Urothelium cell line (cell line): ENCODE results near the gene DROSHA.
"Not testable (repeated sequence)": the region's sequence is repeated elsewhere in the genome, so short reads cannot be mapped to it uniquely, and the experiment has no call there.

Experiments used
- DNase-seq: peaks from one replicate; pipeline ENCODE4 v3.0.0; 2011; ENCODE audit warnings: low spot score, mixed read lengths
- FAIRE-seq: peaks from 2 replicates; lab custom pipeline; 2011; peaks lifted over from hg19 to GRCh38; lab: Jason Lieb, UNC

DROSHA gene

DNA sequence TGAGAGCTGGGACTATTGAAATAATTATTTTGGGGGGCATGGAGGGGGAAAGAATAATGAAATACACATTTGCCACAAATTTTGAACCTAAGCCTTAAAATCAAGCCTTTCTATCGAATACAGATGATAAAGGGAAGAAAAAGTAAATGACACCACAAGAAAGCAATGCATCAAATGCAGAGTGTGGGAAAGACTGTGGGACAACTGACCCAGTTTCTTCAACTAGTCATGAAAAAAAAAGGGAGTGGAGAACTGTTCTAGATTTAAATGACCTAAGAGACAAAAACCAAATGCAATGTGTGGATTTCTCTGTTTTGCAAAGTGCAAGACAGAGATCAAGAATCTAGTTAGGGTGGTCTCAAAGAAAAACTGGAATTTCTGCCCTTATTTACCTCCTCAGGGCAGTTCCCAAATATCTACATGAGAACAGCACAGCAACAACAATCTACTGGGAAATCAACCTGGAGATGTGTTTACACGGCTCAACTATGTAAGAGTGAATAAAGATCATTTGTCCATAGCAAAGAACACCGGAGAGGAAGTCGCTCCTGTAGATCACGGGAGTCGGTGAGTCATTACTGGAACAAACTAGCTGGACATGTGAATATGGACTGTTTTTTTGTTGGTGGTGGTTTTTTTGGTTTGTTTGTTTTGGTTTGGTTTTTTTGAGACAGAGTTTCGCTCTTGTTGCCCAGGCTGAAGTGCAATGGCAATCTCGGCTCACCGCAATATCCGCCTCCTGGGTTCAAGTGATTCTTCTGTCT lies 145.9 kb downstream of the DROSHA start:
- DNase-seq (peak; percentile 73), FAIRE-seq (no peak)

DNA sequence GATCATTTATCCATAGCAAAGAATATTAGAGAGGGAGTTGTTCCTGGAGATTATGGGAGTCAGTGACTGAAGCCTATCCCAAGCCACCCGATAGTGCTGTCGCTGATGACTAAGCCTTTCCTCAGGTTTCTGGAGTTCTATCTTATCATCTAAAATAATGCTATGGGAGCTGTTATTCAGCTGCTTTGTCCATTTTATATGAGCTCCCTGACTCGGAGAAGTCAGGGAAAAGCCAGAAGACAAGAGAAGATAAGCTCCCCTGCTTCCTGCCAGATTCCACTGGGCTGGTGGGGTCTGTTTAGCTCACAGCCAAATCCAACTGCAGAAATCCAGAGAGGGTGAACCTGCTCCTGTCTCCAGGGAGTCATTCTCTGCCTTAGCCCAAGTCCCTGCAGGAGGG lies 148.2 kb downstream of the DROSHA start:
- FAIRE-seq (no peak), DNase-seq (no peak)

DNA sequence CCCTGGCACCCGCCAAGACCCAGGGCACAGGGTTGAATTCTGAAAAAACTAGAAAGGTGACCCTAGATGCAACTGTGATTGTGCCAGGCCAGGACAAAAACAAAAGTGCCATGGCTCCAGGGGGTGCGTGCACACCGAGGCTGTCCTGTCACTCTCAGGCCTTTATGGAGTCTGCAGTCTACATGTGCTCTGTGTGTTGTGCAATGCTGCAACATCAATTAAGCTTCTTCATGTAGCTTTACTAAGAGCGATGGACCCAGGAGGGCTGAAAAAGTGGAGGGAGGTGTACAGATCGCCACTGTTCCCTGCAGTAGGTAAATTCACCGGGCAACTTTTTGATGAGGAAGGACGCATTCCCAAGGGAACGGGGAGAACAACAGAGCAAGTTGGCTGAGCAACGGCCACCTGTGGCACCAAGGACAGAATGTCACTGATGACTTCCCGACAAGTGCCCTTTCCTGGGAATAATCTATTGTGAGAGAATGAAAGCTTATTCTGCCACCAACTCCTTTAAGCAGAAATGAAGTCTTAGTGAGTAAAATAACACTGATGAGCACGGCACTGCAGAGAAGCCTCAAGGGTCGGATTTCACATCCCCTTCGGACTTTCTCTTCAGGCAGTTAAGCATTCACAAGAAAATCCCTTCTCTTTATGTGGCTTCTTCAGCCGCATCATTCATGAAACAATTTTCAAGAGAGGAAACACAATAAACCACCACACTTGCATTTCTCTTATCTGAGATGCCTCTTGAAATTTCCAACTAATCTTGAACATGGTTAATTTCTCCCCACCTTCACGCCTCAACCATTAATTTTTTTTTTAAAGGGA lies 149.6 kb downstream of the DROSHA start:
- DNase-seq (no peak), FAIRE-seq (peak; percentile 37)

DNA sequence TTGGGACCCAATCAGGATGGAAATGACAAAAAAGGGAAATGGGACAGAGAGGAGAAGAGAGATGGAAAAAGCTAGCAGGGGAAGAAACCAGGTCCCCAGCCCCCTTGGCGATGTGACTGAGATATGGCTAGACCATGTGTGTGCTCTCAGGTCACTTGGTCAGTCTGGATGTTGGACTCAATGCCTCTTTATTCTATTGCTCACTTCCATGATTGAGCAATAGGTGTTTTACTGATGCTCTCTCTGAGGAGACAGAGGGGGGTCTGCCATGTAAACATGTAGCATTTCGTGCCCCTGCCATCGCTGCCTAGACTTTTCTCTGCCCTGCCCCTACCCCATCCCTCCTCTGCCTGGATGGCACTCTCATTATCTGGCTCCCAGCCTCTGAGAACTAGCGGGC lies 150.6 kb downstream of the DROSHA start:
- DNase-seq (no peak), FAIRE-seq (no peak)

DNA sequence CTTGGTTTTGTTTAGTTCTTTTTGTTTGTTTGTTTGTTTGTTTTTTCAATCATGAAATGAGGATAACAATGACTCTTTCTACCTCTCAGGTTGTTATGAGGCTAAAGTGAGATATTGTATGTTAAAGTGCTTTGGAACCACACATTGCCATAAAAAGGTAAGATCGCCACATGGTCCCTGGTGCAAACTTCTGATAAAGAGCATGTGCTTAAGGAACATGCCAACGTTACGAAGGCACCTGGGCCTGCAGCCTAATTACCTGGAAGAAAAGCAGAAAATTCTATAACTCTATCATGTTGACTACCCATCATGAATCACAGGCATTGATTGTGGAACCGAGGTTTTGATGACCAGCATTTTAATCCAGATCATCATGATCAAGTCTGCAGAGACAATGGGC lies 151.8 kb downstream of the DROSHA start:
- DNase-seq (no peak), FAIRE-seq (no peak)

DNA sequence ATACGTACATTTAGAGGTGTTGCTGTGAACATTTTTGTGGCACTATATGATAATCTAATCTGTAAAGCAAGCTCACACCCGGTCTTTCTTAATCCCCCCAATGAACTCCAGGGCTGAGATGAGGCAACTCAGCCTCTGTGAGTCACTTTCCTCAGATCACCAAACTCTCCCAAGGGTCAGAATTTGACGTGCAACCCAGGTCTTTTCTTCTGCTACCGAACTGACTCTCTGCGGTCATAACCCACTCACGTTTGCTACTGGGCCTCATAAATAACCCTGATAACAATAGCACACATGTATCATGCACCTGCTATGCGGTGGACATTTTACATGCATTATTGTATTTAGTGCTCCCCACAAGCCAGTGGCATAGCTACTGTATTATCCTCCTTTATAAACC lies 153.1 kb downstream of the DROSHA start:
- FAIRE-seq, result no peak
- DNase-seq, result no peak

DNA sequence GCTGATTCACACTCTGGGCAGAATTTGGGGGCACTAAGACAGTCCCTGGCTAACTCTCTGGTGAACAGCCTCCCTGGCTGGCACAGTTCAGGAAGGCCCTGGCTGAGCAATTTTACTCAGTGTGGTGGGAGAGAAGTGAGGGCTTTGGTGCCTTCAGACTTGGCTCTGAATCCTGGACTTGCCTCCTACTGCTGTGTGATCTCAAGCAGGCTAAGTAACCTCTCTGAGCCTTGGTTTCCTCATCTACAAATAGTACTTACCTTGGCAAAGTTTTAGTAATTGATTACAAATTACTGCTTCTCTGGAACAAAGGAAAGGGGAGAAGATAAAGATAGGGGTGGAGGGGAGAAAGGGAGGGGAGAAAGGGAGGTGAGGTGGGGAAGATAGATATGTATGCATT lies 153.8 kb downstream of the DROSHA start:
- DNase-seq, result no peak
- no peak for FAIRE-seq

DNA sequence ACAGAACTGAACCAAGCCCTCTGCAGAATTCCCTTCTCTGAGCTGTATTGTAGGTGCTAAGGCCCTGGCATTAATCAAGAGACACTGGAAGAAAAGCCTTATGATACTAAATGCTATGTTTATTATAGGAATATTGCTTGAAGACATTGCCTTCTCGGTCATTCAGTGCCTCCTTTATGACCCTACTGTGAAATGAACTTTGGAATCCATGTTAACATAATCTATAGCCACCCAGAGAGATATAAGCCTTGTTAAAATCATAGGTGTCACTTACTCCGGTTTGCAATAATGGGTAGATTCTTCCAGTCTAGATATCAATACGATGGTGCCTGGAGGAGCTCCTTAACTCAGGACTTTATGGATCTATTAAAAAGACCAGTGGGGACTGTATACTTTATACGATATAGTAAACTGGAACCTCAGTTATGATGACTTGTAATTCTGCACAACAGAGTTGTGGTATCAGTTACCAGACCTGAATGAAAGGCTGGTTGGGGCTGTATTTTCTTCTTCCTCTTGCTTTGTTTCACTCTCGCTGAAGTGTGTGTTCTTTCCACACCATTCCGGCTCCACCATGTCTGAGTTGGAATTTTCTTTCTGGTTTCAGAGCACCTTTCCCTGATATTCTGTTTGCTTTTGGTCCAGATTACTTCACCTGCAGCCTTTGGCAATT lies 154.5 kb downstream of the DROSHA start:
- DNase-seq (no peak), FAIRE-seq (no peak)

DNA sequence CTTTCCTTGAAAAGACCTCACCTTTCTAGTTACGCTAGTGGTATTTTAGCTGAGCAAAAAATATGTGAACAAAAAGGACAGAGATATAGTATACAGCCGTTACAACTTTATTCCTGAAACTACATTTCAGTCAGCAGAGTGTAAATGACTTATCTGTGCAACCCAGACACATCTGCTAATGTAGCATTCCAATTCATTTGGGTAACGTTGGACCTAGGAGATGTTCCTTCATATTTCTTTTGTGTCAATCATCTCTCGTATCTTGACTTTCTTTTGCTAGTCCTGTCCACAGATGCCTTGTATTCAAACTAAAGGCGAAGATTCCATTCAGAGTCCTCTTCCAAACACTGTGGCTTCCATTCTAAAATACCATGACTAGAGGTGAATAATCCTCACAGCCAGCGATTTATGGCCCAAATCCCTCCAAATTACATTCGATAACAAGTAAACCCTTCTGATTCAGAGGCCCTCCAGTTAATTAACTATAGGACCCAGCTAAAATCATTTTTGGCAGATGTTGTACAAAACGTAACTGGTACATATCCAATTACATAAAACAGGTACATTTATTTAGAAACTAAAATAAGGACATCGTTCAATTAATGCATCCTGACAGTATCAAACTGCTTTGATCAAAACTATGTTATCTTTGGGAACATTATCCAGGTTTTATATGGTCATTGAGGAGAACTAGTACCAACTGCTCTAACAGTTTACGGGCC lies 155.7 kb downstream of the DROSHA start:
- no peak for DNase-seq

DNA sequence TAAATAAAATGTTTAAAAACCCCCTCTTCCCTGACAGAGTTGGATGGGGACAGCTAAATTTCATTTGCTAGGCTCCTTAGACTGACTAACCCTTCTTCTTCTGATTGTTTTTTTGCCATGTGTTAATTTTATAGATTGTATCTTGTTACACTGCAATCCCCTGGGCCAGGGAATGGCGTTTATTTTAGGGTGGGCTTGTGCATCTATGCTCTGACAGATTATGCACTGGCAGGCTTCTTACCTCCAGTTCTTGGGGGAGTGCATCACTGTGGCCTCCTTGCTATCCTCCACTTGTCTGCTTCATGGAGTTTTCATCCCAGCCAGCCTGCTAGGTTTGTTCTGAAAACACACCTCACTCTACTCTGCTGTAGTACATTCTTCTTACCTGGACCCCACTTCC lies 159.8 kb downstream of the DROSHA start:
- FAIRE-seq, result no peak
- DNase-seq, result no peak

More for the DNA sequence above, 155.7 kb downstream of the DROSHA start:
- FAIRE-seq, result no peak

DNA sequence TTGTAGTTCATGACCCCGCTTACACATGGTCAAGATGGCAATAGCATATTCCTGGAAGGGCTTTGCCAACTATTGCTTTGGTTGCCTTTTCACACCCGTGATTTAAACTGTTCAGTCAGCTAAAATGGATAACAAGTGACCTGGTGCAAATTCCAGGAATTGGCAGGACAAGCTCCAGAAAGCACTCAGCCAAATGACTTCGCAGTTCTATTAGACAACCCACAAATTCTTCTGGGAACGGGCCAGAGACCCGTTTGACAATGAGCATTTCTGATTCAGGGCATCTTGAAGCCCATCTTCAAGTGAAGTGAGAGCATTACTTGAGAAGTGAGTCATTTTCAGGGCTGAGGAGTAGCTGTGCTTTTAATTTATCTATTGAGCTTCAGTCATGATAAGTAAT lies 165.0 kb downstream of the DROSHA start:
- FAIRE-seq (no peak), DNase-seq (no peak)

DNA sequence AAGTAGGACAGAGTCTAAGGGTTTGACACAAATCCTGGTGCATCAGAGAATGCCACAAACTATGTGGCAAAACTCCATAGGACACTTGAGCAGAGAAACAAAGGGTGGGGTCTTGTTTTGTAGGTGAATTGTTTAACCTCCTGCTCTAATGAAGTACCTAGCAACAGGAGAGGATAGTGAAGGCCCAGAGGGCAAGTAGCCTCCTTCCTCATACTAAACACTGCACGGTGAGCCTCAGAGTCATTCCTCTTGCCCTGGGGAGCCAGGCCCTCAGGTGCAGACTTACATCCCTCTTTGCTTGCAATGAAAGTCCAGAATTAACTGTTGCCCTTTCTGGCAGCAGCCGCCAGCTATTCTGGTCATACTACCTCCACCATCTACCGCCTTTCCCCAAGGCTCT lies 166.1 kb downstream of the DROSHA start:
- FAIRE-seq, result no peak

DNA sequence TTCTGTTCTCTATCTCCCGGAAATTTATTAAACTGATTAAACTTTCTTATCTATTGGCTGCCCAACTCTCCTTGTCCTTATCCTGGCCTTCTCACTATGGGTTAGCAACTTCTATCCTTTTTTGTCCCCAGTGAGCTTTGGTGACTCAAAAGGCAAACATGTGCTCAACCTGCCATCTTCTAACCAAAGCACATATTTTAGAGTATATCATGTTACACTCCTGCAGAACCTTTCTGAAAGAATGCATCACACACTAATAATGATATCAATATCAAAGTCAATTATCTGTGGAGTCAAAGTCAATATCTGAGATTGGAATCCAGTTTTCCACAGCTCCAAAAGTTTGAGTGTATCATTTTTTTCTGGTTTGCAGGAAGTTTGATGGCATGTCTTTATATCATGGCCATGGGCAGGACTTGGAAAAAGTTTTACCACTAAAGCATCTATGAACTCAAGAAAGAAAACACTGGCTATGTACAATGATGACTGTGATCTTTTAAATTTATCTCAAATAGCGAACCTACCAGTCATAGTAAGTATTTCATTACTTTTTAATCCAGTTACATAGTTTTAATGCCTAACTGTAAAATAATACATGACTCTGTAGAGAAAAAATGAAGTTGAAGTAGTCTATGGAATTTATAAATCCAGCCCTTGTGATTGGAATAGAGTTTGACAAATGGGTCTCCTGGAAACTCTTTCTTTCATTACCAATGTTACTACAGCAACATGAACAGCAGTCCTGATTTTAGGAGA lies 166.8 kb downstream of the DROSHA start:
- DNase-seq (no peak), FAIRE-seq (no peak)

More for the DNA sequence above, 166.1 kb downstream of the DROSHA start:
- no peak for DNase-seq

DNA sequence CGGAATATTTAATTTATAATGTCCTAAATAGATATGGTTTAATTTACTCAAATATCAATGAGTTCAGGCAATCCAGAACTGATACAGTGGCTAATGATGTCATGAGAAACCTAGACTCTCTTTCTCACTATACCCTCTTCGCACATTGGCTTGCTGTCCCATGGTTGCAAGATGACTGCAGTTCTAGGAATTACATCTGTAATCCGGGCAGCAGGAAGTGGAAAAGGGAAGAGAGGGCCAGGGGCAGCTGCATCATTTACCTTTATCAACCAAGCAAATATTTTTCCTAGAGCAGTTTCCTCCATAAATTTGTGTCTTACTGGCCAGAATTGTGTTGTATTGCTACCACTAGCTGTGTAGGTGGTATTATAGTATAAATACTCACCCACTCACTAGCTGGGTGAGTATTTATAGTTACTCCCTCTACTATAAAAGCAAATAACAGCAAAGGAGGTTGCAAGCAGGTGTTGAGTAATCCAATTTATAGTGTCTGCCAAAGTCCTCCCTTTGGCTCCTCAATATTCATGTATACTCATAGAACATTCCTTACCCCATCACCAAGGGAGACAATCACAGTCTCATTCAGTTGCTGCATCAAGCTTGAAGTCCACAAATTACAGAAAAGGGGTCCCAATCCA lies 168.8 kb downstream of the DROSHA start:
- FAIRE-seq (no peak), DNase-seq (no peak)

DNA sequence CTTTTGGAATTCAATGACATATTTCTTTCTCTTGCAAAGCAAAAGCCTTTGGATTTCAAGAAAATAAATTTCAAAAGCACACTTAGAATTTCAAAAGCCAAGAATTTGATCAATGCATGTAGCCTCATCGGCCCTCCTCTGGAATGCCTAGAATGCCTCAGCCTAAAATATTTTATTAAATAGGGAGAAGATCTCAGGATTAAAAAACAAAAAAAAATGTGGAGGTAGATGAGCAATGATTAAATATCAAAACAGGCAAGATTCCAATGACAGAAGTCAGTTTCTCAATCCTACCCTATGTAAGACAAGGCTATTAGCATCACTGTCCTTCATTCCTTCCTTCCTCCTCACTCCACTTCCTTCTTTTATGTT lies 169.4 kb downstream of the DROSHA start:
- no peak for FAIRE-seq
- DNase-seq, result no peak

DNA sequence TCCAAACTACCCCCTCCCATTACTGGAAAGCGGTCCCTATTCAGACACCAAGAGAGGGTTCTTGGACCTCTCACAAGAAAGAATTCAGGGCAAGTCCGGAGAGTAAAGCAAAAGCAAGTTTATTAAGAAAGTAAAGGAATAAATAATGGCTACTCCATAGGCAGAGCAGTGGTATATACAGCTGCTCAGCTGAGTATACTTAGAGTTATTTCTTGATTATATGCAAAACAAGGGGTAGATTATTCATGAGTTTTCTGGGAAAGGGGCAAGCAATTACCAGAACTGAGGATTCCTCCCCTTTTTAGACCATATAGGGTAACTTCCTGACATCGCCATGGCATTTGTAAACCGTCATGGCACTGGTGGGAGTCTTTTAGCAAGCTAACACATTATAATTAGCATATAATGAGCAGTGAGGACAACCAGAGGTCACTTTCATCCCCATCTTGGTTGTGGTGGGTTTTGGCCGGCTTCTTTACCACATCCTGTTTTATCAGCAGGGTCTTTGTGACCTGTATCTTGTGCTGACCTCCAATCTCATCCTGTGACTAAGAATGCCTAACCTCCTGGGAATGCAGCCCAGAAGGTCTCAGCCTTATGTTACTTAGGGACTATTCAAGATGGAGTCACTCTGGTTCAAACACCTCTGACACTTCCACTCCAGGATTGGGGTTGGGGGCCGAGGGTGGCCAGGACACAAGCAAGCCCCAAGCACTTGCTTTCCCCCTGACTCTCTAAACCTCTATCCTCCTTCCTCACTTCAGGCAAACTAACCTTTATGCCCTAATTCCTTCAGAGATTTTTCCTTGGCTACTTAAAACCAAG lies 170.0 kb downstream of the DROSHA start:
- not testable (repeated sequence) for FAIRE-seq, DNase-seq

DNA sequence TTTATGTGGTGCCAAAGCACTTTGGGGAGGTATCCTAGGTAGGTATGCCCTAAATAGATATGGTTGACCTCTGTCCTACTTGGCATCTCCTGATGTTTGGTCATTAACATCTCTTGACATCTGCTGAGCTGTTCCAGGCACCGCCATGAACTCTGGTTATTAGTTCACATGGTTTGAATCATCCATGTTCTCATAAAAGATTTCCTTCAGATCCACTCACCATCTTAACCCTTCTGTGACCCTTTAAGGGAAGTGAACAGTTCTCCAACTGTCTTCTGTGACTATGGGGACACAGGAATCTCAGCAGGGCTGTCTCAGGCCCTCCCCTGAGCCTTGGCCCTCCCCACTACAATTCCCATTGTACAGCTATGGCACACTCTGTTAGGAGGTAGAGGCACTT lies 170.7 kb downstream of the DROSHA start:
- peak; percentile 48 for FAIRE-seq

DNA sequence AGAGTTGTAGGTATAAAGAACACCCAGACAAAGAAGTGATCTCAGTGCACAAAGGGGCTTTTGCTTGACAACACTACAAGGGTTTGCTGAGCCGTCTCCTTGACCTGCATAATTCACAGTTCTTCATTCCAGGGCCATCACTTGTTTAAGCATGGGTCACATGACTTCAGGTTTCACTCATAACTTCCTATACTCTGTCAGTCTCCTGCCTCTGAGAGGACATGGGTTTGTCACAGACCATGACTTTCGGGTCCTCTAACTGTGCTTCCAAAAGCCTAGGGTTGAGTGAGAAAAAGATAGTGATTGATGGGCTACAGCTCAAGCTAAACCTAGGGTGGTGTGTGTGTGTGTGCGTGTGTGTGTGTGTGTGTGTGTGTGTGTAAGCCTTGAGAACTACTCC lies 172.1 kb downstream of the DROSHA start:
- FAIRE-seq, result no peak
- DNase-seq, result no peak

More for the DNA sequence above, 170.7 kb downstream of the DROSHA start:
- DNase-seq, result peak; percentile 49

DNA sequence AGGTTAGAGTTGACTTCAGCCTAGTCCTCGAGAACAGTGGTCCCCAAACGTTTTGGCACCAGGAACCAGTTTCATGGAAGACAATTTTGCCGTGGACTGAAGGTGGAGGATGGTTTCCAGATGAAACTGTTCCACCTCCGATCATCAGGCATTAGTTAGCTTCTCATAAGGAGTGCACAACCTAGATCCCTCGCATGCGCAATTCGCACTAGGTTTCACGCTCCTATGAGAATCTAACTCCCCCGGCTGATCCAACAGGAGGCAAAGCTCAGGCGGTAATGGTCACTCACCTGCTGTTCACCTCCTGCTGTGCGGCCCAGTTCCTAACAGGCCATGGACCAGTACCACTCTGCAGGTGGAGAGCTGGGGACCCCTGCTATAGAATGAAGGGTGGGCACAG lies 174.9 kb downstream of the DROSHA start:
- no peak for DNase-seq
- FAIRE-seq, result no peak
